OCI-LY1 (cell line): ENCODE data around the gene NNT.
A peak's percentile ranks its signal among the peaks of the same experiment; 100 is the strongest.

Experiments used
- H2AFZ ChIP-seq: fragments of 200-600 bp; sonication (generic), shearing (Covaris generic); 2 replicates; pipeline ENCODE4 v1.6.0; 2014; ENCODE audit warnings: antibody characterized with exemption, mild to moderate bottlenecking, low read length
- H3F3A ChIP-seq: fragments of 200-600 bp; sonication (generic), shearing (Covaris generic); 2 replicates; pipeline ENCODE4 v1.6.0; 2014; ENCODE audit warnings: mild to moderate bottlenecking, antibody characterized with exemption, low read length, moderate library complexity; ENCODE audit not compliant: insufficient read depth
- H3K27ac ChIP-seq: fragments of 200-600 bp; sonication (generic); 2 replicates; pipeline ENCODE4 v1.5.1; 2014; ENCODE audit warnings: low read length, mixed run types, mild to moderate bottlenecking, low read depth; ENCODE audit not compliant: poor library complexity, severe bottlenecking
- H3K27me3 ChIP-seq: fragments of 200-600 bp; sonication (generic); 2 replicates; pipeline ENCODE4 v1.6.0; 2014; ENCODE audit warnings: antibody characterized with exemption, mild to moderate bottlenecking, low read length, moderate library complexity; ENCODE audit not compliant: insufficient read depth
- H3K36me3 ChIP-seq: fragments of 200-600 bp; sonication (generic); 2 replicates; pipeline ENCODE4 v1.6.1; 2014; ENCODE audit warnings: mild to moderate bottlenecking, antibody characterized with exemption, low read length, moderate library complexity, mixed read lengths; ENCODE audit not compliant: insufficient read depth
- H3K4me1 ChIP-seq: fragments of 200-600 bp; sonication (generic); 2 replicates; pipeline ENCODE4 v1.5.1; 2014; ENCODE audit warnings: mild to moderate bottlenecking, low read length, moderate library complexity; ENCODE audit not compliant: insufficient read depth, severe bottlenecking
- H3K4me2 ChIP-seq: fragments of 200-600 bp; sonication (generic), shearing (Covaris generic); 2 replicates; pipeline ENCODE4 v1.6.1; 2014; ENCODE audit warnings: low read length
- H3K4me3 ChIP-seq: fragments of 200-600 bp; sonication (generic); 2 replicates; pipeline ENCODE4 v1.5.1; 2014; ENCODE audit warnings: low read length, low read depth, mild to moderate bottlenecking, mixed read lengths; ENCODE audit not compliant: poor library complexity, severe bottlenecking
- H3K79me2 ChIP-seq: fragments of 200-600 bp; shearing (Covaris generic); 2 replicates; pipeline ENCODE4 v1.6.1; 2016; ENCODE audit warnings: mixed run types, low read length, mixed read lengths; ENCODE audit not compliant: insufficient read depth
- H3K9ac ChIP-seq: fragments of 200-600 bp; sonication (generic), shearing (Covaris generic); 2 replicates; pipeline ENCODE4 v1.6.1; 2014; ENCODE audit warnings: mild to moderate bottlenecking, low read length, mixed read lengths
- H3K9me2 ChIP-seq: fragments of 200-600 bp; sonication (generic), shearing (Covaris generic); 2 replicates; pipeline ENCODE4 v1.6.1; 2014; ENCODE audit warnings: low read depth, mild to moderate bottlenecking, low read length, mixed read lengths
- H3K9me3 ChIP-seq: fragments of 200-600 bp; shearing (Covaris generic); 2 replicates; pipeline ENCODE4 v1.6.1; 2014; ENCODE audit warnings: low read length, mixed read lengths
- H4K20me1 ChIP-seq: fragments of 200-600 bp; sonication (generic), shearing (Covaris generic); 2 replicates; pipeline ENCODE4 v1.6.0; 2016; ENCODE audit warnings: mild to moderate bottlenecking, low read length; ENCODE audit not compliant: insufficient read depth
- EZH2 ChIP-seq: fragments of 200-600 bp; sonication (generic), shearing (Covaris generic); IDR thresholded peaks from 2 replicates; pipeline ENCODE4 v1.8.0; 2017; ENCODE audit warnings: borderline replicate concordance, mixed run types, mild to moderate bottlenecking, antibody characterized with exemption, low read length, moderate library complexity, mixed read lengths
- TF ChIP-seq, protein P1 (sequence below): fragments of 200-600 bp; sonication (generic), shearing (Covaris generic); IDR thresholded peaks from 2 replicates; pipeline ENCODE4 v1.5.1; 2017; ENCODE audit warnings: mild to moderate bottlenecking, antibody characterized with exemption, low read length, moderate library complexity, mixed read lengths

Gene NNT

DNA sequence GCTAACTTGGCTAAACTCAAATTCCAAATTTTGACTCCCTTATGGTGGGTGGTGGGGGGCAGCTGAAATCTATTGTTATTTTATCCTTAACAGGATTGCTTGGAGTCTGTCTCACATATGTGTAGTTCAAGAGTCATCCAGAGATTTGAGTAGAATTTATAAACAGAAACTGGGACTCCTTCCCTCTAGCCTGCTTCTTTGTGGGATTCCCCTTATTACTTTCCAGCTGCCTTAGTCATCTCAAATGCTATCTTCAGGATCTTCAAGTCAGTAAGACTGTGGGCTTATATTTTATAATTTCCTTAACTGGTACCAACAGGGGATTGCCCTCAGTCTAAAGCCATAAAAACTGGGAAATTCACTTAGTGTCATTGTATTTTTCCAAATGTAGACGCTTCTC is 55.5 kb downstream of the NNT start:
- Histone ChIP-seq H3K4me3 (no peak overlapping the region), H3K9me3 (no peaks in the 10 kb centered on the region), H3K79me2 (no peaks in the 10 kb centered on the region), H3K9ac (no peak overlapping the region), H3K27ac (no peak overlapping the region), H3K4me1 (no peaks in the 10 kb centered on the region), H4K20me1 (no peaks in the 10 kb centered on the region), H3F3A (no peaks in the 10 kb centered on the region), H3K9me2 (no peaks in the 10 kb centered on the region), H3K27me3 (no peaks in the 10 kb centered on the region), H3K4me2 (no peak overlapping the region), H3K36me3 (peaks cover 79% of the 10 kb centered on the region), H2AFZ (no peak overlapping the region)
- TF ChIP-seq EZH2 = no peak
- TF ChIP-seq, protein P1, sequence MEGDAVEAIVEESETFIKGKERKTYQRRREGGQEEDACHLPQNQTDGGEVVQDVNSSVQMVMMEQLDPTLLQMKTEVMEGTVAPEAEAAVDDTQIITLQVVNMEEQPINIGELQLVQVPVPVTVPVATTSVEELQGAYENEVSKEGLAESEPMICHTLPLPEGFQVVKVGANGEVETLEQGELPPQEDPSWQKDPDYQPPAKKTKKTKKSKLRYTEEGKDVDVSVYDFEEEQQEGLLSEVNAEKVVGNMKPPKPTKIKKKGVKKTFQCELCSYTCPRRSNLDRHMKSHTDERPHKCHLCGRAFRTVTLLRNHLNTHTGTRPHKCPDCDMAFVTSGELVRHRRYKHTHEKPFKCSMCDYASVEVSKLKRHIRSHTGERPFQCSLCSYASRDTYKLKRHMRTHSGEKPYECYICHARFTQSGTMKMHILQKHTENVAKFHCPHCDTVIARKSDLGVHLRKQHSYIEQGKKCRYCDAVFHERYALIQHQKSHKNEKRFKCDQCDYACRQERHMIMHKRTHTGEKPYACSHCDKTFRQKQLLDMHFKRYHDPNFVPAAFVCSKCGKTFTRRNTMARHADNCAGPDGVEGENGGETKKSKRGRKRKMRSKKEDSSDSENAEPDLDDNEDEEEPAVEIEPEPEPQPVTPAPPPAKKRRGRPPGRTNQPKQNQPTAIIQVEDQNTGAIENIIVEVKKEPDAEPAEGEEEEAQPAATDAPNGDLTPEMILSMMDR = no peak

DNA sequence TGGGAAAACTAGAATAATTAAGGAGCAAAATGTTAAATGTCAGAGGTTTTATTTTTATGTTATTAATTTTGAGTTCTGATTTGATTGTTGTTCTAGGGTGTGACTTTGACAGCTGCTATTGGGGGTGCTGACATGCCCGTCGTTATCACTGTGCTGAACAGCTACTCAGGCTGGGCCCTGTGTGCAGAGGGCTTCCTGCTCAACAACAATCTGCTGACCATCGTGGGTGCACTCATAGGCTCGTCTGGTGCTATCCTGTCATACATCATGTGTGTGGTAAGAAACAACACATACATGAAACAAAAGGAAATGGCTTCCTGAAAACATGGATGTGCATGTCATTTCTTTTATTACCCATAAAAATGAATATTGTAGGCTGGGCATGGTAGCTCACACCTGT is 56.1 kb downstream of the NNT start:
- Histone ChIP-seq H3K27me3 (no peaks in the 10 kb centered on the region), H3K9ac (no peak overlapping the region), H3K27ac (no peak overlapping the region), H3F3A (no peaks in the 10 kb centered on the region), H3K36me3 (peaks cover 81% of the 10 kb centered on the region), H3K79me2 (no peaks in the 10 kb centered on the region), H2AFZ (no peak overlapping the region), H3K4me2 (no peak overlapping the region), H3K9me2 (no peaks in the 10 kb centered on the region), H3K9me3 (no peaks in the 10 kb centered on the region), H4K20me1 (no peaks in the 10 kb centered on the region), H3K4me1 (no peaks in the 10 kb centered on the region), H3K4me3 (no peak overlapping the region)
- TF ChIP-seq, protein P1 = no peak
- no peak for TF ChIP-seq EZH2

DNA sequence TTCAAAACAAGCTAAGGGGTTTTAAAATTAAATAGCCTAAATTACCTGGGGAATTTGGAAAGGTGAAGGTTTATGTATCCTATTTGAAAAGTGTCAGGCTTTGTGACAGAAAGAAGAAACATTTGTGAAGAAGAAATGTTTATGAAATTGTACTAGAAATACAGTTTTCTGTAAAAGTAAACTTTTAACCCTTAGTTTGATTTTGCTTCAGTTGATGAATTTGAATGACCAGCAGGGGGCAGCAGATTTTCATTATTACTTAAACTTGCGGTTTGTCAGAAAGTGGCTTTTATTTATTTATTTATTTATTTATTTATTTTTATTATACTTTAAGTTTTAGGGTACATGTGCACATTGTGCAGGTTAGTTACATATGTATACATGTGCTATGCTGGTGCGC is 58.1 kb downstream of the NNT start:
- Histone ChIP-seq H3K4me1 (no peaks in the 10 kb centered on the region), H3K79me2 (no peaks in the 10 kb centered on the region), H3K27me3 (no peaks in the 10 kb centered on the region), H3K9ac (no peak overlapping the region), H4K20me1 (no peaks in the 10 kb centered on the region), H3F3A (no peaks in the 10 kb centered on the region), H3K9me2 (no peaks in the 10 kb centered on the region), H3K27ac (no peak overlapping the region), H3K4me2 (no peak overlapping the region), H3K36me3 (peaks cover 80% of the 10 kb centered on the region), H3K4me3 (no peak overlapping the region), H2AFZ (no peak overlapping the region), H3K9me3 (no peaks in the 10 kb centered on the region)
- TF ChIP-seq EZH2 = no peak
- TF ChIP-seq, protein P1 = peak; percentile 41; the same call in 1 of the 2 replicates
